Stimulated activated naive CD4-positive, alpha-beta T cell treated with Interleukin-2 at 50 U/mL for 16 hours (primary cell): ENCODE data around the gene ZBTB20.

Source experiments
- DNase-seq: peaks from one replicate; lab custom pipeline; 2025; lab: John Stamatoyannopoulos, UW

The ZBTB20 gene

GRCh38 chr3:115019900-115020299 lies 127.2 kb downstream of the ZBTB20 start:
- no peak for DNase-seq

GRCh38 chr3:115018694-115019093 lies 128.4 kb downstream of the ZBTB20 start:
- no peak for DNase-seq

GRCh38 chr3:115007966-115008365 lies 139.1 kb downstream of the ZBTB20 start:
- DNase-seq: no peak

- DNase-seq: no peak
Observed at GRCh38 chr3:115004201-115005140, 142.6 kb downstream of the ZBTB20 start.

- DNase-seq: no peak
Observed at GRCh38 chr3:114998971-114999579, 148.0 kb downstream of the ZBTB20 start.

- DNase-seq: no peak
Observed at GRCh38 chr3:114994554-114995341, 152.3 kb downstream of the ZBTB20 start.

GRCh38 chr3:114985776-114986175 lies 161.3 kb downstream of the ZBTB20 start:
- no peak for DNase-seq

GRCh38 chr3:114983248-114983647 lies 163.8 kb downstream of the ZBTB20 start:
- no peak for DNase-seq

- DNase-seq: no peak
Observed at GRCh38 chr3:114974387-114974786, 172.7 kb downstream of the ZBTB20 start.

- DNase-seq: no peak
Observed at GRCh38 chr3:114973536-114973935, 173.6 kb downstream of the ZBTB20 start.

- DNase-seq: no peak
Observed at GRCh38 chr3:114967168-114967567, 179.9 kb downstream of the ZBTB20 start.

GRCh38 chr3:114962189-114962588 lies 184.9 kb downstream of the ZBTB20 start:
- no peak for DNase-seq

GRCh38 chr3:114958930-114959329 lies 188.2 kb downstream of the ZBTB20 start:
- no peak for DNase-seq

- DNase-seq: no peak
Observed at GRCh38 chr3:114953800-114954199, 193.3 kb downstream of the ZBTB20 start.

- DNase-seq: no peak
Observed at GRCh38 chr3:114953215-114953799, 193.8 kb downstream of the ZBTB20 start.

- no peak for DNase-seq
Observed at GRCh38 chr3:114942773-114943172, 204.3 kb downstream of the ZBTB20 start.

- DNase-seq: no peak
Observed at GRCh38 chr3:114941626-114942309, 205.3 kb downstream of the ZBTB20 start.

GRCh38 chr3:114939920-114940319 lies 207.2 kb downstream of the ZBTB20 start:
- no peak for DNase-seq

GRCh38 chr3:114933407-114933806 lies 213.7 kb downstream of the ZBTB20 start:
- no peak for DNase-seq

GRCh38 chr3:114929971-114930732 lies 216.9 kb downstream of the ZBTB20 start:
- DNase-seq: no peak
